Right lobe of liver (tissue), 4 donors: ENCODE results near the gene CACNA2D3.

Experiments used
- CTCF ChIP-seq, 4 donors: fragments of 200-600 bp in 3 of 4; fragments of 450-650 bp in 1 of 4; IDR thresholded peaks; one replicate each; pipeline versions ENCODE4 v1.5.1 to v1.8.0; 2016 to 2022; ENCODE audit warnings: antibody characterized with exemption in 4 of 4, mild to moderate bottlenecking in 2 of 4
- POLR2A ChIP-seq: fragments of 450-650 bp; IDR thresholded peaks from one replicate; pipeline ENCODE4 v1.6.1; 2017; ENCODE audit warnings: antibody characterized with exemption, mild to moderate bottlenecking
- donor health status: DM: no; HTN: no; CAD: no.
- donor health status: DM: no; HTN: no; CAD: no.
- donor health status: DM: no; HTN: yes; CAD: no.

- TF ChIP-seq CTCF (IDR thresholded peaks at IDR 0.05) (no peak), POLR2A (no peak)
Observed at GRCh38 chr3:54827776-54828175, 705.4 kb downstream of the CACNA2D3 start.
